ENCODE results near the gene NPHS1.
"Not testable (repeated sequence)": the region's sequence is repeated elsewhere in the genome, so short reads cannot be mapped to it uniquely, and the experiment has no call there.

Gene NPHS1

GRCh38 chr19:35813043-35813890 lies 39.0 kb downstream of the NPHS1 start:
- DNase-seq (ENCODE audit: low read depth) = no peak

- DNase-seq (ENCODE audit: low read depth) = no peak
These were observed 39.9 kb downstream of the NPHS1 start, which contains the start of gene PRODH2 for GRCh38 chr19:35812220-35813042. Gene PRODH2 (minus strand): TSS chr19:35812845. CDS start chr19:35812805, 40 bp downstream.

DNA sequence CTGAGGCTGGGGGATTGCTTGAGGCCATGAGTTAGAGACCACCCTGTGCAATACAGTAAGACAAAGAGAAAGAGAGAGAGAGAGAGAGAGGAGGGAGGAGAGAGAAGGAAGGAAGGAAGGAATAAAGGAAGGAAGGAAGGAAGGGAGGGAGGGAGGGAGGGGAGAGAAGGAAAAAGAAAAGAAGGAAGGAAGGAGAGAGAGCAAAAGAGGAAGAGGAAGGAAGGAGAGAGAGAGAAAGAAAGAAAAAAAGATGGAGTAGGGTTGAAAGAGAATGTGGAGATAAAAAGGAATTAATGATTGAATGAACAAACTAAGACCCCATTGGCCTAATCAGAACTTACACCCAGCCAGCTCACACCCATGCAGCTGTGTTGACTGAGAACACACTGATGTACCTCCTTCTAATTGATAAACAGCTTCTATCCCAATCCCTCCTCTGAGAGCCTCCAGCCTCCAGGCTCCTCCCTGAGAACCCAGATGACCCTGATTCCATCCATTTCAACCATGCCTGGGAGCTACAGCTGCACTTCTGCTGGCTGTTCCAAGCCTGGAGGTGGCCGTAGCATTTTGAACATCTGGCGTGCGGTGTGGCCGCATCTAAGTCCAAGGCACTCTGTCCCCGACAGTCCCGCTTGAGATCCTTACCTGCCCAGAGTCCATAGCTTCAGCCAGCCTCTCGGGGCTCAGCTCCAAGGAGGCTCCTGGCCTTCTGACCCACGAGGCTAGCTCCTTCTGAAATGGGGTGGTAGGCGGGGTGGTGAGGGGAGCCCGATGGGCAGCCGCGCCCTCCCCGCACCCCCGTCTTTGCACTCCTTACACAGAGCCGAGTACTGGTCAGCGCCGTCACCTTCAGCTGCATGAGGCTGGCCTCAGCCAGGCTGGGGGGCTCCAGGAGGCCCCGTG lies 40.7 kb downstream of the NPHS1 start:
- no peak for DNase-seq (ENCODE audit: low read depth)

- no peak for DNase-seq (ENCODE audit: low read depth)
These were observed 44.7 kb downstream of the NPHS1 start for GRCh38 chr19:35807633-35808032.

DNA sequence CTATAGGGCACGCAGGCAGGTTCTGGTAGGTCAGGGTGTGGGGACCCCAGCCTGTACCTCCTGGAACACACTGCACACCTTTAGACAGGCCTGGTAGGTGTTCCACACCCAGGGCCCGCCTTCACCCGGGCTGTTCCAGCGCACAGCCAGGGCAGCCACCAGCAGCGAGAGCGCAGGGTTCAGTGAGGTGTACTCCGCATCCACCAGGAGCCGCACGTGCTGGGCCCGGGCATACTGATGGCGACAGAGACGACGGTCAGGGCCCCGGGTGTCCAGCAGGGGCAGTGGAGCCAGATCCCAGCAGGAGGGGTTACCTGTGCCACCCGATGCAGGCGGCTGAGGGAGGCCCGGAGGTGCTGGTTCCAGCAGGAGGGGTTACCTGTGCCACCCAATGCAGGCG lies 45.7 kb downstream of the NPHS1 start:
- no peak for DNase-seq (ENCODE audit: low read depth)

- DNase-seq (ENCODE audit: low read depth) = no peak
These were observed 46.7 kb downstream of the NPHS1 start for GRCh38 chr19:35805526-35806102.

GRCh38 chr19:35801828-35802227 lies 50.5 kb downstream of the NPHS1 start:
- no peak for DNase-seq (ENCODE audit: low read depth)

DNA sequence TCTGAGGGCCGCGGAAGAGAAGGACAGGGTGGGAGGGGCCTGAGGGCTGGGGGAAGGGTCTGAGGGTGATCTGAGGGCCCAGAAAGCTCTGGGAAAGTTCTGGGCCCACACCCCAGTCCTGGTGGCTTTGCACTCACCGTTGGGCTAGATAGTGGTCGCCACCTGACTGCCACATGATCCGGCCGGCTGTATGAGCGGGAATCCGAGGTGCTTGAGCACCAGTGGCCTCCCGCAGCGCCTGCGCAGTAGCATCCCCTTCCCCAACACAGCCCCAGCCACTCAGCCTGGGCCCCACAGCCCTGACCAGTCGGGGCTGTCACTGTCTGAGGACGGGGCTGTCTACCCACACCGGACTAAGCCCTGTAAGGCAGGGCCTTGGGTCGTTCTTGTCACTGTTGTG lies 54.6 kb downstream of the NPHS1 start:
- no peak for DNase-seq (ENCODE audit: low read depth)

DNA sequence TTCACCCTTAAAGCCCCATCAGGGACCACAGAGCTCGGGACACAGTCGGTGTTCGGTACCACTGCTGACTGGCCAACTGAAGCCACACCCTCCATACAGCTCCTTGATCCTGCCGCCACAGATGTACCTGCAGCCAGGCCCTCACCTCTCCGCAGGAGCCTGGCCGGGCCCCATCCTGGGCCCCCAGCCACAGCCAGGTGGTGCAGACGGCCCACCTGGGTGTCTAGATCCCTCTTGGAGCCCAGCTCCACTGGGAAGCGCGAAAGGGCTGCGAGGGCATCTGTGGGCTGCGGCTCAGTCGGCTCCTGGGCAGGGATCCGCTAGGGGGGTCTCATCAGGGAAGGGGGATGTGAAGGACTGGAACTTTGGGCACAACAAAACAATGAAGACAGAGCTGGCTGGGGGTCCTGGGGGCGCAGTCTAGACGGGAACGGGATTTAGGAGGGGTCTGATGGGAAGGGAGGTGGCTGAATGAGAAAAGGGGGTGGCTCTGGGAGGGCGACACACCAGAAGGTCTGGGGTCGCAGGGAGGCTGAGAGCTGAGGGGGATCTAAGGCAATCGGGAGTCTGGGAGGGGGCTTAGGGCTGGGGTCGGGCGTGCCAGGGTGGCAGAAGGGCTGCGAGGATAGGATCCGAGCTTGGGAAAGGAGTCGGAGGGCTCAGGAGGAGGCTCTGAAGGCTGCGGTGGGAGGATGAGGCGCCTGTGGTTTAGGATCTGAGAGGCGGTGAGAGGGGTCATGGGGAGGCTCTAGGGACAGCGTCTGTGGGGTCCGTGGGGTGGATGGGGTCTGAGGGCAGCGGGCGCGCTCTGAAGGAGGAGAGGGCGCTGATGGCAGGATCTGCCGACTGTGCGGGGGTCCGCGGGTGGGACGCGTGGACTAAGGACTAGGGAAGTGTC lies 55.4 kb downstream of the NPHS1 start:
- DNase-seq (ENCODE audit: low read depth) = no peak

- not testable (repeated sequence) for DNase-seq (ENCODE audit: low read depth)
These were observed 56.7 kb downstream of the NPHS1 start for GRCh38 chr19:35795564-35795963.

DNA sequence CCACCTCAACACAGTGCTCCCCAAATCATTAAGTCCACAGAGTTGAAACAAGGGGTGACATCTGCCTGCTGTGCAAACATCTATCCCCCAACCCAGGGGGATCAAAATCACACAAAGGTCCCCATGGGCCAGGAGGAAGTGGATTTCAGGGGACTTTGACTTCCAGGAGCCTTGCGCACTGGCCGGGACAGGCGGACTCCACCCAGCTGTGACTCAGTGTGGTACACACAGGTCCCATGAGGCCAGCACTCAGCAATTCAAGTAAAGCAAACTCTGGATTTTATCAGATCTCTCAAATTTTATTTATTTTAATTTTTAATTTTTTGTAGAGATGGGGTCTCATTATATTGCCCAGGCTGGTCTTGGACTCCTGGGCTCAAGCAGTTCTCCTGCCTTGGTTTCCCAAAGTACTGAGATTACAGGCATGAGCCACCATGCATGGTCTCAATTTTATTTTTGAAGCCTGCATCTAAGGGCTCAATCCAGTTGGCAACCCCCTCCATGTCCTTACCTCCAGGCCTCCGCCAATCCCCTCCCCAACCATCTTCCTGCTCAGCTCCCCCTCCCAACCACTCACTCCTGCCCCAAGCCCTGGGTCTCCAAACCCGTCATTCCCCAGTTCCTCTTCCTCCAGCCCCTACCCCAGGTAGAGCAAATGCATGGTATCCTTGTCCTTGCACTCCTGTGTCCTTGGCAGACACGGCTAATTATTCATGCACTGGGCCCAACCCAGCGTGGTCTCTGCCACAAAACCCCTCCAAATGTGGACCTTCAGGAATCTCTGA lies 58.7 kb downstream of the NPHS1 start:
- DNase-seq (ENCODE audit: low read depth) = no peak

DNA sequence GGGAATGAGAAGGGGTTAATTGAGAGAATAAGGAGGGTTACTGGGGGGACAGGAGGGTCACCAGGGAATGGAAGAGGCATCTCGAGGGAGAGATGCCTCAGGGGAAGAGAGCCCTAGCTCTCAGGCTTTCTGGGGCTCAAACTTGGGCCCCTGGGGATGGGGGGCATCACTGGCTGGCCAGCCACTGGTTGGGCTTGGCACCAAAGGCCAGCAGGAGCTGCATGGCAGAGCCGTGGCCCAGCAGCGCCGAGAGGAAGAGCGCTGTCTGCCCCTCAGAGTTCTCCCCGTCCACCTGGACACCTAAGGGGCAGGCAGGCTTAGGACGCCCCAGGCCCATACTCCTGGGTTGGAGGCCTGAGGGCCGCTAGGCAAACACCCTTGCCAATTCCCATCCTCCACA lies 59.4 kb downstream of the NPHS1 start:
- DNase-seq (ENCODE audit: low read depth) = no peak

GRCh38 chr19:35792312-35792711 lies 60.0 kb downstream of the NPHS1 start:
- no peak for DNase-seq (ENCODE audit: low read depth)

GRCh38 chr19:35791814-35792279 lies 60.5 kb downstream of the NPHS1 start:
- DNase-seq (ENCODE audit: low read depth) = no peak

DNA sequence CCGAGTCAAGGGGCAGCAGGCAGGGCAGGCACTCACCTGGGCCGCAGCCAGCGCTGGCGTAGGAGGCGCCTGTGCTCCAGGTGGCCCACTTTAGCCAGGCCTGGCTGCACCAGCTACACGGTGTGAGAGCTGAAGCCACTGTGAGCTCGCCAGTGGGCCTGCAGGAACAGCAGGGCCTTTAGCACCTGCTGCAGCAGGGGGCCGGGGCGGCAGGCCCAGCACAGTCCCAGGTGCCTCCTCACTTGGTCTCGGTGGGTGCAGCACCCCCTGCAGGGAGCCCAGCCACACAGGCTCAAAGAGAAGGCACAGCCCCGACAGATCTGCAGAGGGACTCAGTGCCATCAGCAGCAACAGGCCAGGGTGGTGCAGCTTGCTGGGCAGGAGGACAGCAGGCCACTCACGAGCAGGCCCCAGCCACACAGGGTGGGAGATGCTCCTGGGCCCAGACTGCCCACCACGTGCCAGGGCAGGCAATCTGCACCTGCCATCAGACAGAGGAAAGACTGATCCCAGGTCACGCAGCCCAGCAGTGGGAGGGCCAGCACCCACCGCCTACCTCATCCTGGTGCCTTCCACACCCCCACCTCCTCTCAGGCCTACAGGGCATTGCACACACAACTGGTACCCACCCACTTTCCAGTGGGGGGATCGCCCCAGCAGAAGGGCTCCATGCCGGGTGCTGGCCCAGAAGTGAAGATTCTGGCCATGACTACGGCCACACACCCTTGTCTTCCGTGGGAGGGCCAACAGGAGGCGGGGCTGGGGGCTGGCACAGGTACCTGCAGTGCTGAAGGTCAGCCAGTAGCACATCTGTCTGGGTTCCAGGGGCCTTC lies 61.1 kb downstream of the NPHS1 start:
- no peak for DNase-seq (ENCODE audit: low read depth)

GRCh38 chr19:35789978-35790944 lies 62.0 kb downstream of the NPHS1 start:
- DNase-seq (ENCODE audit: low read depth) = no peak

DNA sequence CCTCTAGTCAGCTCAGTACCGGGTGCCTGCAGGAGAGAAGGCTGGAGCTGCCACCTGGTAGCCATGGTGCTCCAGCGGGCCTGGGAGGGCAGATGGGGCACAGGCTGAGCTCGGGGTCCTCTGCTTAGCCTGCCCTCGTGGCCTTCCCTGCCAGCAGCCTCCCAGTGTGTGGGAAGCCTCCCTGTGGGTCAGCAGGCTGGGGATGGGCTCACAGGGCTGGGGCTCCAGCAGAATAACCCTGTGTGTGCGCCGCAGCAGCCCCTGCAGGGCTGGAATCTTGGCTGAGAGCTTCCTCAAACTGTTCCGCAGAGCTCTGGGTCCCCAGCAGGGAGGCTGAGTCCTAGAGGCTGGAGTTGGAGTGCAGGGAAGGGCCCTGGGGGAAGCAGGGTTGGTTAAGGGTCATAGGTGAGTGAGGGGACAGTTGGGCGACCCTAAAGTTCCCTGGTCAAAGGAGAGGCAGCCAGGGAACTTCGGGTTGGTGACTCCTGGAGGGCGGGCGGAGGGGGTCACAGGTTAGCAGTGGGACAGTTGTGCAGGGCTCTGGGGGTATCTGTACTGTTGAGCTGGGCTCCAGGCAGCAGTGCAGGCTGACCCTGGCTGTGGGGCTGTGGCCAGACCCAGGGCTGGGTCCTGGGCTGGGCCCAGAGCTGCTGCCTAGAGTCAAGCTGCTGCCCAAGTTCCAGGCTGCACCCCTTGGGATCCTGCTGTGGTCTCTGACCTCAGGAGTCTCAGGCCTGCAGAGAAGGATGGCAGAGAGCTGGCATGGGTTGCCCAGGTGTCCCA lies 62.9 kb downstream of the NPHS1 start:
- no peak for DNase-seq (ENCODE audit: low read depth)

Measured in EH (cell line).